EL (cell line): ENCODE data around the gene NDN.
"Not testable (repeated sequence)": the region's sequence is repeated elsewhere in the genome, so short reads cannot be mapped to it uniquely, and the experiment has no call there.

Experiments
- DNase-seq: peaks from one replicate; pipeline ENCODE4 v3.0.0-alpha.2; 2016

NDN gene

DNA sequence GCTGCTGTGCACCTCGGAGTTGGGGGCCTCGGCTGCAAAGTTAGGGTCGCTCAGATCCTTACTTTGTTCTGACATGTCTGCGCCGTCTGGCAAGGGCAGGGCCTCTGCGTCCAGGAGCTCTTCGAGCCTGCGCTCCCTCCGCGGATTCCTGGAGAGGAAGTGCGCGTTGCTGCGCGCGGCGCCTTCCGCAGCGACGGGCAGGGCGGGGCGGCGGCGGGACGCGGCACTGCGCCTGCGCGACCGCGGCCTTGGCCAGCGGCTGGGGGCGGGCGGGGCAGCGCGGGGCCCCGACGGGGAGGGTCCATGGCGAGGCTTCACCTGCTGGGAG lies at the start of gene NDN:
TSS of gene NDN (minus strand) at position 163 of the 328 bp plus-strand sequence. CDS start at position 75, 88 bp downstream.
- DNase-seq = peak; percentile 9

- DNase-seq = no peak
These were observed 49.0 kb upstream of the NDN start for GRCh38 chr15:23736033-23736673.

- no peak for DNase-seq
These were observed 47.8 kb upstream of the NDN start for GRCh38 chr15:23734862-23735261.

DNA sequence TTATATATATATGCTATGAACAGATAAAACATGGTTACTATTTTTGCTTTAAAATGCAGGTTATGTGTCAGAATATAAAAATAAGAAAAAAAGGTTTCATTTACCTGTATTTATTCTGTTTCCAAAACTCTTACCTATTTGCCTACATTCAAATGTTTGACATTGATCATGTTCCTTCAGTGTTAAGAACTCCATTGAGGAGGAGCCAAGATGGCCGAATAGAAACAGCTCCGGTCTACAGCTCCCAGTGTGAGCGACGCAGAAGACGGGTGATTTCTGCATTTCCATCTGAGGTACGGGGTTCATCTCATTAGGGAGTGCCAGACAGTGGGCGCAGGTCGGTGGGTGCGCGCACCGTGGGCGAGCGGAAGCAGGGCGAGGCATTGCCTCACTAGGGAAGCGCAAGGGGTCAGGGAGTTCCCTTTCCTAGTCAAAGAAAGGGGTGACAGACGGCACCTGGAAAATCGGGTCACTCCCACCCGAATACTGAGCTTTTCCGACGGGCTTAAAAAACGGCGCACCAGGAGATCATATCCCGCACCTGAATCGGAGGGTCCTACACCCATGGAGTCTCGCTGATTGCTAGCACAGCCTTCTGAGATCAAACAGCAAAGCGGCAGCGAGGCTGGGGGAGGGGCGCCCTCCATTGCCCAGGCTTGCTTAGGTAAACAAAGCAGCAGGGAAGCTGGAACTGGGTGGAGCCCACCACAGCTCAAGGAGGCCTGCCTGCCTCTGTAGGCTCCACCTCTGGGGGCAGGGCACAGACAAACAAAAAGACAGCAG lies 27.0 kb upstream of the NDN start:
- DNase-seq = not testable (repeated sequence)

- DNase-seq = no peak
These were observed 21.2 kb upstream of the NDN start for GRCh38 chr15:23708332-23708731.

DNA sequence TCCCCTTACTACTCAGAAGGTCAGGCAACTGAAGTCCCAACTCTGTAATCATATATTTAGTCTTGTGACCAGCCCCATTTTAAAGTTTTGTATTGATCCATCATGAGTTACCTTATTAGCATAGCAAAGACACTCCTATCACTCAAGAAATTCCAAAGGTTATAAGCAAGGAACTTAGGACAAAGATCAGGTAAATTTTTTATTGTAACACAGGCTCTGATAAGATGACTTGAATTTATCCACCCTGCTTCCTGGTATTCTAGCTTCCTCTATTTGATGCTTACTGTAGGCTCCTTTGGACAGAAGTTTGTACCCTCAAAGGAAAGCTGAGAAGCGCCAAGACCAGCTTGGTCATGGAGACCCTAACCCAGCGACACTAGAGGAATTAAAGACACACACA lies 8.2 kb upstream of the NDN start:
- no peak for DNase-seq

DNA sequence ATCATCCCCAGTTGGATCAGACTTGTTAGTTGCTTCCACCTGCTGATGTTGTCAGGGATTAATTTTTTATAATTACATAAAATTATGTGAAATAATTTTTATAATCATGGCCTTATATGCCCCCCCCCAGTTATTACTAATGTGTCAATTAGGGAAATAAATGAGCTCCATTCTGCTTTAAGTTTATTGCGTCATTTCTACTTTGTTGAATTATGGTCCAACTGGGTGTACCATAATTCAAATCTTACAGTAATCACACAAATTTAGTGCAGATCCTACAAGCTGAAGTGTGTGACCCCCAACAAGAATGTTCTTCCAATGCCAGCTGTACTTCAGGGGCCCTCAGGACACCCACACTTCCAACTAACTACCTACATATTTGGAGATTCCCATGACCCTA lies 7.5 kb upstream of the NDN start:
- DNase-seq = no peak

- no peak for DNase-seq
These were observed 3.3 kb upstream of the NDN start for GRCh38 chr15:23690450-23690852.

DNA sequence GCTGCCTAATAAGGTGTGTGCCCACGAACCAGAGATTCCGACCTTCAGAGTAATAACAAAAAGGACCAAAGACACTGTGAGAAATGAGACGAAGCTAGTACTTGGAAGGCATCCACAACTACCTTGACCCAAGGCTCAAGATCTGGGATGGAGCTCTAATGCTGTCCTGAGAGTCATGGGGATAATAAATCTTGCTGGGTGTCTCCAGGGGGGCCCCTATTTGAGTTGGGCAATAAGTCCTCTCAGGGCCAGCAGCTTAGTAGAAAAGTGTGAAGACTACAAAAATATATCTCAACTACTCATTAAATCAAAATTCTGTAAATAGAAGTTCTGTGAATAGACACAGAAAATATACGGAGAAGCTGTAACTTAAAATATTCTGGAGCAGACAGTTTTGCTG lies 2.9 kb upstream of the NDN start:
- no peak for DNase-seq

- peak; percentile 0 for DNase-seq
These were observed 501 bp downstream of the NDN start for GRCh38 chr15:23686466-23687142.

DNA sequence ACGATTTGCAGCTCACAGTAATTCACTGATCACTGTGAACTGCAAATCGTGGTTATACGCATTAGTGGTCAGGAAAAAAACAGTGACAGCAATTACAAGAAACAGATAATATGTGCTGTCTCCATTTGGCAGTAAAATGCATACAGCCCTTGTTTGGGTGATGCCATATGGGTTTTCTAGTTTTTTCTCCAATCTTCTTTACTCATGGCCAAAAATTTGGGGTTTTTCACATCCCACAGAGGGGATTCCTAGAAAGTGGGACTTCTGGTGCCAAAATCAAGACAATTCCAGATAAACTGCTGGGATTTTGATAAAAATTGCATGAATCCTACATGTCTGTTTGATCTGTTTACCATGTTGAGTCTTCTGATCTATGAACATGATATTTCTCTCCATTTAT lies 15.6 kb downstream of the NDN start:
- no peak for DNase-seq

DNA sequence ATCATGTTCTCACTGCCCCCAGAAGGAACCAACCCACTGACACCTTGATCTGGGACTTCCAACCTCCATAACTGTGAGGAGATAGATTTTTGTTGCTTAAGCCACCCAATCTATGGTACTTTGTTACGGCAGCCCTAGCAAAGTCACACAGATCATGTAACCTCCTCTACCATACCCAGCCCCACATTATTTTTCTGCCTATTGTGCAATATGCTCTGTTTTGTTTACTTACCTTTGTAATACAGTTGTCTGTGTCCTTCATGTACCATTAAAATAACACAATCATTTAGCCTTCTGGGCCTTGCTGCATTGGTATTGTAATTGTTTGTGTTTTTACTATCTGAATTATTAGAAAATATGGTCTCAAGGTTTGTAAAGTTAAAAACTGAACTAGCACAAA lies 16.1 kb downstream of the NDN start:
- no peak for DNase-seq

DNA sequence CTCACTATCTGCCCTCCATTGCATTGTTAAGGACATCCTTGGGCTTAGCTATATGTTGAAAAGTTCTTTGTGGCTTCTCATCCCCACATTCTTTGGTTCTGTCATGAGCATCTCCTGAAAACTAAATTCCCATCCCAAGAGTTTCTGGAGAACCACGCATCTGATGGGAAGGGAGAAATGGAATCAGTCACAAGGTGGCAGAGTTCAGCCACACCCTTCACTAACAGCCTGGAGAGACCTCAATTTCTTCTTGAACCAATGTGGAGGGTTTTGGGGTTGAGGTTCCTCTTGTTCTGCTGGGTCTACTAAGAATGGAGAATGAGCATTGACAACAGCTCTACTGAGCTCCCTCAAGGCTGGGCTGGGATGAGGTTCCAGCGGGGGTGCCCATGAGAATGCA lies 23.9 kb downstream of the NDN start:
- no peak for DNase-seq

DNA sequence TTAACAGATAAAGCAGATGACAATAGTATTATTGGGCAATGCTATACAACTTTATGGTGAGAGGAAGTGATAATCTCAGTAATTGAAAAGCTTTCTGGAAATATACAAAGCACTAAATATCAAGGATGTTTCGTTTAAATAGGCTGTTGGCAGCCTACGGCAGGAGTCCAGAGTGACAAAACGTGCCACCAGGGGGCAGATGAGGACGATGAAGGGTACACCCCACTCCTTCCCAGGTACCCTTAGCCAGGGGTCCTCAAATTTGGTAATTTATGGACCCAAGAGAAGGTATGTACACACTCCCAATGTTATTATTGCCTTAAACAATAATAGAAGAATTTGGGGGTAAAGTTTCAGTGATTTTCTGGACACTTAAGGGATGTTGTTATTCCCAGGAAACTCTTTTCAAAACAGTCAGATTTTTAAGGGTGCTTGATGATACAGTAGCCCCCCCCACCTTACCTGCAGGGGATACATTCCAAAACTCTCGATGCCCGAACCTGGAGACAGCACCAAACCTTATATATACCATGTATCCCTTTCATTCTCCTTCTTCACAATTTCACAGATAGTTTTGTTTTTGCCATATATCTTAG lies 38.1 kb downstream of the NDN start:
- DNase-seq = peak; percentile 1

- no peak for DNase-seq
These were observed 39.4 kb downstream of the NDN start, which contains the start of gene MAGEL2 for GRCh38 chr15:23647421-23648370. Gene MAGEL2 (minus strand): TSS chr15:23647867. CDS start chr15:23647742, 125 bp downstream.

DNA sequence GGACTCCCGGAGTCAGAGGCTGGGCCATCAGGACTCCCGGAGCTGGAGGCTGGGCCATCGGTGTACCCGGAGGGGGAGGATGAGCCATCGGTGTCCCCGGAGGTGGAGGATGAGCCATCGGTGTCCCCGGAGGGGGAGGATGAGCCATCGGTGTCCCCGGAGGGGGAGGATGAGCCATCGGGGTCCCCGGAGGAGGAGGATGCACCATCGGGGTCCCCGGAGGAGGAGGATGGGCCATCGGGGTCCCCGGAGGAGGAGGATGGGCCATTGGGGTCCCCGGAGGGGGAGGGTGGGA lies 40.2 kb downstream of the NDN start:
- DNase-seq = no peak

DNA sequence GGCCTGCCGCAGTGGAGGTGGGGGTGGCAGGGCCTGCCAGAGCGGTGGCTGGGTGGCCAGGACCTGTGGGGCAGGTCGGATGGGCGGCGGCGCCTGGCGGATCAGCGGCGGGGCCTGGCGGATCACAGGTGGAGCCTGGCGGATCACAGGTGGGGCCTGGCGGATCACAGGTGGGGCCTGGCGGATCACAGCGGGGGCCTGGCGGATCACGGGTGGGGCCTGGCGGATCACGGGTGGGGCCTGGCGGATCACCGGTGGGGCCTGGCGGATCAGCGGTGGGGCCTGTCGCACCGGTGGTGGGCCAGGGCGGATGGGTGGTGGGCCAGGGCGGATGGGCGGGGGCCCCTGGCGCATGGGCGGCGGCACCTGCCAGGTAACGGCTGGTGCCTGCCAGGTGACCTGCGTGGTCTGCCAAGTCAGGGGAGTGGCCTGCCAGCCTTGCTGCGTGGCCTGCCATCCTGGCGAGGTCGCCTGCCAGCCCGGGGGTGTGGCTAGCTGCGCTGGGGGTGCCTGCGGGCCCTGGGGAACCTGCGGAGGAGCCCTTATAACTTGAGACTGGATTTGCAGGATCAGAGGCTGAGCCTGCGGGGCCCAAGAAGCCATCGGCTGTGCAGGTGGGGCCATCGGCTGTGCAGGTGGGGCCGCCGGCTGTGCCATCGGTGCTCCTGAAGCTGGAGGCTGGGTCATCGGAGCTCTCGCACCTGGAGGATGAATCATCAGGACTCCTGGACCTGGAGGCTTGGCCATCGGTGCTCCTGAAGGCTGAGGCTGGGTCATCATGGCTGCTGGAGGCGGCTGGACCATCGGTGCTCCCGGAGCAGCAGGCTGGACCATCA lies 40.7 kb downstream of the NDN start:
- no peak for DNase-seq

- no peak for DNase-seq
These were observed 41.5 kb downstream of the NDN start for GRCh38 chr15:23645371-23646164.

DNA sequence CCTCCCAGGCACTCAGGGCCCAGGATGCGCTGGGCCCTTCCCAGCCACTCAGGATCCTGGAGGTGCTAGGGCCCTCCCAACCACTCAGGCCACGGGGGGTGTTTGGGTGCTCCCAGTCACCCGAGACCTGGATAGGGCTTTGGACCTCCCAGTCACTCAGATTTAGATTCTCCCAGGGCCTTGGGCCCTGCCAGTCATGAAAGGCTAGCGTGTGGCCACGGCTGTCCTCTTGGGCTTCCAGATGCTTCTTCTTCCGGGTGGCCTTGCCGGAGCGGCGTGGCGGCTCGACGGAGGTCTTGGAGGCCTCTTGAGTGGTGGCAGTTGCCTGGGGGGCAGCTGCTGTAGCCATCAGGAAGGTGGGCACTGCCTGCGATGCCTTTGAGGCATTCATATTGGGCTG lies 42.3 kb downstream of the NDN start:
- no peak for DNase-seq

GRCh38 chr15:23642413-23643044 lies 44.6 kb downstream of the NDN start:
- peak; percentile 40 for DNase-seq
